GM10847 (cell line): ENCODE results near the gene ARAP2.

Experiments used
- POLR2A ChIP-seq: IDR thresholded peaks from 2 replicates; pipeline ENCODE4 v1.6.1; 2011; ENCODE audit not compliant: insufficient read length; ENCODE audit errors: extremely low read depth

ARAP2 gene

GRCh38 chr4:36241771-36242170, 2.5 kb downstream of the ARAP2 start:
- no peak for TF ChIP-seq POLR2A

- TF ChIP-seq POLR2A: no peak
Observed at GRCh38 chr4:36237366-36238313, 6.7 kb downstream of the ARAP2 start.

GRCh38 chr4:36236159-36236558, 8.2 kb downstream of the ARAP2 start:
- no peak for TF ChIP-seq POLR2A

GRCh38 chr4:36235306-36235705, 9.0 kb downstream of the ARAP2 start:
- no peak for TF ChIP-seq POLR2A

- no peak for TF ChIP-seq POLR2A
Observed at GRCh38 chr4:36233567-36234266, 10.6 kb downstream of the ARAP2 start.

- no peak for TF ChIP-seq POLR2A
Observed at GRCh38 chr4:36230534-36230933, 13.8 kb downstream of the ARAP2 start.

- TF ChIP-seq POLR2A: no peak
Observed at GRCh38 chr4:36227913-36228312, 16.4 kb downstream of the ARAP2 start.

GRCh38 chr4:36226430-36227227, 17.7 kb downstream of the ARAP2 start:
- no peak for TF ChIP-seq POLR2A

GRCh38 chr4:36224972-36225903, 19.1 kb downstream of the ARAP2 start:
- TF ChIP-seq POLR2A: no peak

GRCh38 chr4:36222702-36223101, 21.6 kb downstream of the ARAP2 start:
- TF ChIP-seq POLR2A: no peak

GRCh38 chr4:36220776-36221175, 23.5 kb downstream of the ARAP2 start:
- no peak for TF ChIP-seq POLR2A

- TF ChIP-seq POLR2A: no peak
Observed at GRCh38 chr4:36218121-36218520, 26.2 kb downstream of the ARAP2 start.

- TF ChIP-seq POLR2A: no peak
Observed at GRCh38 chr4:36215627-36216026, 28.7 kb downstream of the ARAP2 start.

- TF ChIP-seq POLR2A: no peak
Observed at GRCh38 chr4:36214735-36215485, 29.4 kb downstream of the ARAP2 start.
